C4-2B (cell line): ENCODE measurements around the gene ABLIM3.

ENCODE experiments used
- H3K27ac ChIP-seq: fragments of 450-650 bp; 2 replicates; pipeline ENCODE4 v1.5.1; 2017
- ZFX ChIP-seq: fragments of 450-650 bp; IDR thresholded peaks from 2 replicates; pipeline ENCODE4 v1.6.1; 2017
- TF ChIP-seq, protein P1 (sequence below): fragments of 450-650 bp; conservative IDR thresholded peaks from 2 replicates; pipeline ENCODE4 v1.5.1; 2017; ENCODE audit warnings: mild to moderate bottlenecking

ABLIM3 gene

DNA sequence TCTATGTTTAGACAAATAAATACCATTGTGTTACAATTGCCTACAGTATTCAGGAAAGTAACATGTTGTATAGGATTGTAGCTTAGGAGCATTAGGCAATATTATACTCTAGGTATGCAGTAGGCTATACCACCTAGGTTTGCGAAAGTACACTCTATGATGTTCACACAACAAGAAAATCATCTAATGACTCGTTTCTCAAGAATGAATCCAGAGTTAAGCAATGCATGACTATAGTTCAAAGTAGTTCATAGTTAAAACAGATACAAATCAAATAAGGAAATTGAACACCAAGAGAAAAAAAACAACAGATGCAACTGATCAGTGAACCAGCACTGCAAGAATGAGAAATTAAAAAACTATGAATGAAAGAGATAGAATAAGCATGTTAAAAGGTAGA is 27.6 kb upstream of the ABLIM3 start:
- no peak for TF ChIP-seq ZFX
- TF ChIP-seq, protein P1, sequence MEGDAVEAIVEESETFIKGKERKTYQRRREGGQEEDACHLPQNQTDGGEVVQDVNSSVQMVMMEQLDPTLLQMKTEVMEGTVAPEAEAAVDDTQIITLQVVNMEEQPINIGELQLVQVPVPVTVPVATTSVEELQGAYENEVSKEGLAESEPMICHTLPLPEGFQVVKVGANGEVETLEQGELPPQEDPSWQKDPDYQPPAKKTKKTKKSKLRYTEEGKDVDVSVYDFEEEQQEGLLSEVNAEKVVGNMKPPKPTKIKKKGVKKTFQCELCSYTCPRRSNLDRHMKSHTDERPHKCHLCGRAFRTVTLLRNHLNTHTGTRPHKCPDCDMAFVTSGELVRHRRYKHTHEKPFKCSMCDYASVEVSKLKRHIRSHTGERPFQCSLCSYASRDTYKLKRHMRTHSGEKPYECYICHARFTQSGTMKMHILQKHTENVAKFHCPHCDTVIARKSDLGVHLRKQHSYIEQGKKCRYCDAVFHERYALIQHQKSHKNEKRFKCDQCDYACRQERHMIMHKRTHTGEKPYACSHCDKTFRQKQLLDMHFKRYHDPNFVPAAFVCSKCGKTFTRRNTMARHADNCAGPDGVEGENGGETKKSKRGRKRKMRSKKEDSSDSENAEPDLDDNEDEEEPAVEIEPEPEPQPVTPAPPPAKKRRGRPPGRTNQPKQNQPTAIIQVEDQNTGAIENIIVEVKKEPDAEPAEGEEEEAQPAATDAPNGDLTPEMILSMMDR, result no peak
- H3K27ac ChIP-seq, result no peak overlapping the region

DNA sequence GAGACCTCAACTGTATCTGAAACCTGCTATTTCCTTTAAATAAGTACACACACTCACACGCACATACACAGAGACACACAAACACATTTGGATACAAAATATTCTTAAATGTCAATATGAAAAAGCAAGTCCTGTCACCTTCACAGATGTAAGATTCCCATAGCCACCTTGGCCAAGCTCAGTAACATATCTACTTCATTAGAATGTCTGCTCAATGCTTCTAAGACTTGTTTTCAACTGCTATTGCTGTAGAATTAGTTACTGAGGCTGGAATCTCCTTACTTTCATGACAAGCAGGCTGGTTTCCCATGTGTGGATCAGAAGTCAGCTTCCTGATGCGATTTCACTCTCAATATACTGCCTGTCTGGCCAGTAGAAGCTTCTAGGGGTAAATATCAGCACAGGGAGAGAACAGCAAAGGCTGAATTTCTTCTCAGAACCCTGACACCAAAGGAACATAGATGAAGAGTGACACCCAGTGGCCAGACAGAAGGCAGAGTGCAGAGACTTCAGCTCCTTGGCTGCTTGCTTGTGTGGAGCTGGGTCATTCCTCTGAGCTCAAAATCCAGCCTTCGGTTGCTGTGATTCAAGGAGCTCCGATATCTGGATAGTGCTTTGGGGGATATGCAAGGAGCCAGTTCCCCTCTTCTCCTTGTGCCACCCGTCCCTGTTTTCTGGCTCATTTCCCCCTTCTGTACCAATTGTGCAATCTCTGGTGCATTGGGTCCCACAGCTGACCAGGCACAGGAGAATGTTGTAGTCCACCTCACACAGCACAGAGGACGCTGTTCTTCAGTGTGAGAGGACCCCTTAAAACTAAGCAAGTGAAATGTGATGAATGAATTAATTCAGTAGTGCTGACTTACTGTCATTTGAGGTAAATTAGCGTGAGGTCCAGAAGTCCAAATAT is 26.6 kb upstream of the ABLIM3 start:
- no peak overlapping the region for H3K27ac ChIP-seq
- no peak for TF ChIP-seq ZFX
- TF ChIP-seq, protein P1, result peak; percentile 92

DNA sequence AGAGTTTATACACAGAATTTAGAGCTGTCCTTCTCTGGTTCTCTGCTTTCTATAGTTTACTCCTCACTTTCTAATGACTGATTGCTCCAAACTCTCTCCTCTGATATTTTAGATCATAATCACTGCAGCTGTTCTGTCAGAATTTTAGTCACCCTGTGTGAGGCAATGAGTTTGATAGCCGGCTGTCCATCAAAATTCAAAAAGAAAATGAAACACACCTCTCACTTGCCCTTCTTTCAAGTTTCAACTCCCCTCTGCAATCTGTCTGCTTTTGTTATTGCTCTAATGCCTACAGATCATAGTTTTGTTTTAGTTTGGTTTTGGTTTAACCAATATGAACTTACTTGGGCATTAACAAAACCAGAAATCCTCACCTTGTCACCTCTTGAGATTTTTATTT is 23.3 kb upstream of the ABLIM3 start:
- no peak for TF ChIP-seq ZFX
- TF ChIP-seq, protein P1, result no peak
- no peak overlapping the region for H3K27ac ChIP-seq

DNA sequence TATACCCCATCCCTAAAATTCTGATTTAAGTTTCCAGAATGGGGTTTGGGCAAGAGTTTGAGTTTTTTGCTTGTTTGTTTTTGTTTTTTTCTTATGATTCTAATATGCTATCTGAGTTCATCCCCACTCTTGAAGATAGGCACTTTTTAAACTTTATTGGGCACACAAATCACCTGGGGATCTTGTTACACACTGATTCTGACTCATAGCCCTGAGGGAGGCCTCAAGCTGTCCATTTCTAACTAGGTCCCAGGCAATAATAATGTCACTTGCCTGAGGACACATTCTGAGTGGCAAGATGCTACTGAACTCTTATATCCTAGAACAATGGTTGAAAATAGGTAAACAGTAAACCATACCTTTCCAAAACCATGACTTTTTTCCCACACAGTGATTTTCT is 22.8 kb upstream of the ABLIM3 start:
- no peak overlapping the region for H3K27ac ChIP-seq
- TF ChIP-seq, protein P1, result no peak
- TF ChIP-seq ZFX, result no peak

DNA sequence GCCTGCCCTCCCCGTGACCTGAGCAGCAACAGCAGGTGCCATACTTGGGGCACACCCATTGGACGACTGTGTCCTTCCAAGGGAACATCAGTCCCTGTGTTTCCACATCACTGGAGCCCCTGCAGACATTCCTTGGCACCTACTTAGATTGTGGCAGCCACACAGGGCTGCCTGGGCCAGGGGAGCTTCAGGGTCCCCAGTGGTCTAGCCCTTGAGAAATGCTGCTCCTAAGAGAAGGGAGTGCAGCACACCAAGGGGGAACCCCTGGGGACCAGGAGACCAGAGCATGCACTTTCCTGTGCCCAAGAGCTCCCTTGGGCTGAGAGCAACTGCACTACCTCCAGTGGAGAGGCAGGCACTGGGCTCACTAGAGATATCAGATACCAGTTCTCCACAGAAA is 20.1 kb upstream of the ABLIM3 start:
- TF ChIP-seq ZFX, result no peak
- TF ChIP-seq, protein P1, result no peak
- no peak overlapping the region for H3K27ac ChIP-seq

DNA sequence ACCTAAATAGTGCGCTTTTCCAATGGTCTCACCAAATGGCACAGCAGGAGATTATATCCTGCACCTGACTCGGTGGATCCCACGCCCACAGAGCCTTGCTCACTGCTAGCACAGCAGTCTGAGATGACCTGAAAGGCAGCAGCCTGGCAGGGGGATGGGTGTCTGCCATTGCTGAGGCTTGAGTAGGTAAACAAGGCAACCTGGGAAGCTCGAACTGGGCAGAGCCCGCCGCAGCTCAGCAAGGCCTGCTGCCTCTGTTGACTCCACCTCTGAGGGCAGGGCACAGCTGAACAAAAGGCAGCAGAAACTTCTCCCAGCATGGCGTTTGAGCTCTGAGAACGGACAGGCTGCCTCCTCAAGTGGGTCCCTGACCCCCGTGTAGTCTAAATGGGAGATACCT is 18.1 kb upstream of the ABLIM3 start:
- no peak overlapping the region for H3K27ac ChIP-seq
- TF ChIP-seq ZFX, result no peak
- TF ChIP-seq, protein P1, result no peak

DNA sequence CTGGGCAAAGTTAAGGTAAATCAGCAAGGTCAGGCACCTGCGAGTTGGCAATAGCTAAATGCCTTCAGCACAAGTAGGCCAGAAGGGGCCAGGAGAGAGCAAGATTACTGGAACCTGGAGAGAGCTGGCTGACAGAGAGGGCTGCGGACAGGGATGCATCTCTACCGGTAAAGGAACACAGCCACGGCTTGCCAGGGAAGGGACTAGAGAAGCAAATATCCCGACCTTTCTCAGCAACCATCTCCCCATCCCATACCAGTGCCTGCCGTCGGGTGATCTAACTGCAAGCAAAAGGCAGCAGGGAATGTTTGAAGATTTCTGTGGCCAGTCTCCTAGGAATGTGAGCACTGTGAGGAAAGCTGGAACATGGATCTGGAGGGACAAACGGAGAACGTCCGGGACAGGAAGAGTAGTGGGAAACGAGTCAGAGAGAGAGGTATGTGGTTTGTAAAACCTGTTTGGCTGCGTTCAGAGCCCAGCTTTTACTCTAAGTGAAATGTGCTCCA is 15.9 kb upstream of the ABLIM3 start:
- H3K27ac ChIP-seq, result peak overlapping the region; percentile 73
- TF ChIP-seq, protein P1, result peak; percentile 76
- no peak for TF ChIP-seq ZFX
